ENCODE data around the gene OGA. TPM values are rescaled to one million over a fixed set of nuclear protein-coding genes. Genes with fewer than 3 reads are reported as not detected.
A peak's percentile ranks its signal among the peaks of the same experiment; 100 is the strongest.

OGA gene
- total and polyA plus RNA-seq, 2 donors (not counting 1 experiment from before 2014, with no cell fraction given) = 128 to 418 TPM

DNA sequence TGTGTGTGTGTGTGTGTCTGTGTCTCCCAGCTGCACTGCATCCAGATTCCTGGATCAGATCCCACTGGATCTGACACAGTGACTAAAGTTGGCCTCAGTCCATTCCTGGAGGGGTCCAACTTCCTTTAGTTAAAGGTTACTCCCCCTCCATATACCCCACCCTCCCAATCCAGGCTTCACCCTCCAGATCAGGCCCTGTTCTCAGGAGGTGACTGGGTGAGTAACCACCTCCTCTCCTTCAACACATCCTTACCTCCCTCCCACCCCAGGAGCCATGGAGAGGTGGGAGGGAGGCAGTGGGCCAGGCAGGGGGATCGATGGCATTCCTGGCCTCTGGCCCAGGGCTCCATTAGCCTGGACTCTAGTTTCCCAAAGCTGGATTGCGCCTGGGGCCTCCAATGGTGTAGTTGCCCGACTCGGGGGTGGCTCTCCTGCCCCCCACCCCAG is 14.1 kb upstream of the OGA start:
- POLR2A ChIA-PET = interaction anchor here (0.6 to 7.1 kb wide), 3 partner anchors 15 to 318 kb away, joined by 4 to 102 read pairs (median 9); partner anchors contain the start of gene OGA
- Histone ChIP-seq H4K20me1 (ENCODE audit: control insufficient read depth, insufficient read depth, low read length, poor library complexity, severe bottlenecking) (peaks cover 44% of the 10 kb centered on the region), H3K27ac (ENCODE audit: low read length in 2 of 2) (peak overlapping the region; percentile 89 to 96), H3K36me3 (replicated peaks in 1 of 2; ENCODE audit: control extremely low read depth in 1 of 2, control insufficient read depth in 1 of 2, extremely low read depth in 1 of 2, insufficient read depth in 2 of 2, low read length in 1 of 2) (peaks cover 0 to 7% of the 10 kb centered on the region in 2 experiments), H3K4me3 (ENCODE audit: control extremely low read depth in 1 of 5, extremely low read depth in 1 of 5, insufficient read depth in 1 of 5, low read depth in 2 of 5, low read length in 4 of 5) (no peak overlapping the region), H3K9ac (ENCODE audit: low read length) (no peak overlapping the region), H3K27me3 (replicated peaks in 1 of 4; ENCODE audit: control extremely low read depth in 1 of 4, control insufficient read depth in 3 of 4, insufficient read depth in 4 of 4, low read length in 3 of 4) (no peaks in the 10 kb centered on the region), H2AFZ (ENCODE audit: insufficient read depth, low read depth, low read length, poor library complexity, severe bottlenecking) (no peak overlapping the region), H3K4me1 (ENCODE audit: control insufficient read depth in 2 of 2, insufficient read depth in 2 of 2, low read length in 2 of 2) (peaks cover 41 to 66% of the 10 kb centered on the region in 2 donors), H3K4me2 (replicated peaks; ENCODE audit: low read depth, low read length, poor library complexity, severe bottlenecking) (peak overlapping the region; percentile 91), H3K9me3 (ENCODE audit: control extremely low read depth in 1 of 3, control insufficient read depth in 2 of 3, insufficient read depth in 1 of 3, low read length in 2 of 3) (no peaks in the 10 kb centered on the region), H3K79me2 (ENCODE audit: control insufficient read depth, insufficient read depth, low read length) (peaks cover 49% of the 10 kb centered on the region)
- TF ChIP-seq EZH2 (IDR thresholded peaks at IDR 0.05; ENCODE audit: borderline replicate concordance, insufficient read depth, low read depth, low read length, poor library complexity, severe bottlenecking) = no peak
- TF ChIP-seq, protein P1, sequence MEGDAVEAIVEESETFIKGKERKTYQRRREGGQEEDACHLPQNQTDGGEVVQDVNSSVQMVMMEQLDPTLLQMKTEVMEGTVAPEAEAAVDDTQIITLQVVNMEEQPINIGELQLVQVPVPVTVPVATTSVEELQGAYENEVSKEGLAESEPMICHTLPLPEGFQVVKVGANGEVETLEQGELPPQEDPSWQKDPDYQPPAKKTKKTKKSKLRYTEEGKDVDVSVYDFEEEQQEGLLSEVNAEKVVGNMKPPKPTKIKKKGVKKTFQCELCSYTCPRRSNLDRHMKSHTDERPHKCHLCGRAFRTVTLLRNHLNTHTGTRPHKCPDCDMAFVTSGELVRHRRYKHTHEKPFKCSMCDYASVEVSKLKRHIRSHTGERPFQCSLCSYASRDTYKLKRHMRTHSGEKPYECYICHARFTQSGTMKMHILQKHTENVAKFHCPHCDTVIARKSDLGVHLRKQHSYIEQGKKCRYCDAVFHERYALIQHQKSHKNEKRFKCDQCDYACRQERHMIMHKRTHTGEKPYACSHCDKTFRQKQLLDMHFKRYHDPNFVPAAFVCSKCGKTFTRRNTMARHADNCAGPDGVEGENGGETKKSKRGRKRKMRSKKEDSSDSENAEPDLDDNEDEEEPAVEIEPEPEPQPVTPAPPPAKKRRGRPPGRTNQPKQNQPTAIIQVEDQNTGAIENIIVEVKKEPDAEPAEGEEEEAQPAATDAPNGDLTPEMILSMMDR (IDR thresholded peaks at IDR 0.05) = no peak
- intact Hi-C loops (cut with micrococcal nuclease) = loop anchor here (5.0 kb wide), 2 partner anchors 670 to 815 kb away; partner anchors contain the start of genes ACTR1A and SUFU
- H3K9me3 Mint-ChIP-seq (ENCODE audit: insufficient read depth) = no peaks in the 10 kb centered on the region
- CTCF ChIA-PET = interaction anchor here (0.8 to 15.2 kb wide), 5 partner anchors 9 to 241 kb away, joined by 3 to 581 read pairs (median 3); partner anchors contain the start of gene KCNIP2
- ATAC-seq (ENCODE audit: low read depth) (no peak), DNase-seq (peak; percentile 19)
- WGBS (ENCODE audit: insufficient coverage) = 95% methylated on average over 4 of the region's 4 CpGs
- peaks cover 50% of the 10 kb centered on the region for H3K4me1 Mint-ChIP-seq
- H3K27me3 Mint-ChIP-seq = no peaks in the 10 kb centered on the region
- H3K4me3 Mint-ChIP-seq = no peak overlapping the region
- no peak overlapping the region for H3K27ac Mint-ChIP-seq

DNA sequence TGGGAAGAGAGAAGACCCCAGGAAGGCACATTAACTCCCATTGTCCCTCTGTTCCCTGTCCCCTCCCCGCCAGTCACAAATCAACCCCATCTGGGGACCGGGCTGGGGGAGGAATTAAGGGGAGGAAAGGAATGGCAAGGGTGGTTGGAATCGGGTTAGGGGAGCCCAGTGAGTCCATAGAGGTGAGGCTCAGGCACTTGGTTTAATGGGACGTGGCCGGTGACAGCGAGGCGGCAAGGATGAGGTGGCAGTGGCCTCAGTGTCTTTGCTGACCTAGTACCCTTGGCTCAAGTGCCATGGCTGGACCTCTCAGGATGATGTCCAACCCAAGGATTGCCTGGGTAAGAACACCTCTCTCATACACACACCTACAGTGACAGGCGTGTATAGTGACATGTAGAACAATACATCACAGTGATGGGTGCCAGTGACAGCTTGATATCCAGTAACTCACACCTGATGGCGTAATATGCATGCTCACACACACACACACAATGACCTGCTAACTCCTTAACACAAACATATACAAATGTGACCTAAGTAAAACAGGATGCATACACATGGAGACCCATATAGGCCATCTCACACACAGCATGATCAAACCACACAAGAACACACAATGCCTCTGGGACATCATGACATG is 13.0 kb upstream of the OGA start:
- peak overlapping the region; percentile 94 for H3K4me3 Mint-ChIP-seq
- CTCF ChIA-PET = interaction anchor here (1.0 to 6.4 kb wide), 2 partner anchors 10 to 14 kb away, joined by 3 to 51 read pairs; partner anchors contain the start of gene KCNIP2
- WGBS (ENCODE audit: insufficient coverage) = 73% methylated on average over 5 of the region's 9 CpGs
- peaks cover 0 to 14% of the 10 kb centered on the region in 2 experiments for H3K36me3 ChIP-seq (replicated peaks in 1 of 2; ENCODE audit: control extremely low read depth in 1 of 2, control insufficient read depth in 1 of 2, extremely low read depth in 1 of 2, insufficient read depth in 2 of 2, low read length in 1 of 2)
- peak overlapping the region; percentile 77 for H2AFZ ChIP-seq (ENCODE audit: insufficient read depth, low read depth, low read length, poor library complexity, severe bottlenecking)
- peaks cover 47% of the 10 kb centered on the region for H3K79me2 ChIP-seq (ENCODE audit: control insufficient read depth, insufficient read depth, low read length)
- peaks cover 41 to 65% of the 10 kb centered on the region in 2 donors for H3K4me1 ChIP-seq (ENCODE audit: control insufficient read depth in 2 of 2, insufficient read depth in 2 of 2, low read length in 2 of 2)
- no peak for TF ChIP-seq EZH2 (IDR thresholded peaks at IDR 0.05; ENCODE audit: borderline replicate concordance, insufficient read depth, low read depth, low read length, poor library complexity, severe bottlenecking)
- TF ChIP-seq, protein P1 (IDR thresholded peaks at IDR 0.05) = no peak
- no peaks in the 10 kb centered on the region for H3K27me3 ChIP-seq (replicated peaks in 1 of 4; ENCODE audit: control extremely low read depth in 1 of 4, control insufficient read depth in 3 of 4, insufficient read depth in 4 of 4, low read length in 3 of 4)
- peak overlapping the region; percentile 63 for H3K9ac ChIP-seq (ENCODE audit: low read length)
- H3K27ac ChIP-seq (ENCODE audit: low read length in 2 of 2) = peak overlapping the region; percentile 89 to 96
- ATAC-seq (ENCODE audit: low read depth) (no peak), DNase-seq (no peak)
- intact Hi-C loops (cut with micrococcal nuclease) = loop anchor here (1.0 to 5.0 kb wide), 3 partner anchors 9 to 816 kb away; partner anchors contain the start of genes ACTR1A and SUFU
- peak overlapping the region; percentile 91 for H3K4me2 ChIP-seq (replicated peaks; ENCODE audit: low read depth, low read length, poor library complexity, severe bottlenecking)
- H3K9me3 Mint-ChIP-seq (ENCODE audit: insufficient read depth) = no peaks in the 10 kb centered on the region
- POLR2A ChIA-PET = interaction anchor here (0.6 to 7.1 kb wide), 4 partner anchors 10 to 815 kb away, joined by 3 to 102 read pairs (median 6); partner anchors contain the start of gene OGA
- H4K20me1 ChIP-seq (ENCODE audit: control insufficient read depth, insufficient read depth, low read length, poor library complexity, severe bottlenecking) = peaks cover 41% of the 10 kb centered on the region
- peak overlapping the region; percentile 99 for H3K27ac Mint-ChIP-seq
- H3K4me1 Mint-ChIP-seq = peaks cover 50% of the 10 kb centered on the region
- peak overlapping the region in 4 of 5 experiments; percentile 52 to 72 (median 62) for H3K4me3 ChIP-seq (ENCODE audit: control extremely low read depth in 1 of 5, extremely low read depth in 1 of 5, insufficient read depth in 1 of 5, low read depth in 2 of 5, low read length in 4 of 5)
- H3K27me3 Mint-ChIP-seq = no peaks in the 10 kb centered on the region
- H3K9me3 ChIP-seq (ENCODE audit: control extremely low read depth in 1 of 3, control insufficient read depth in 2 of 3, insufficient read depth in 1 of 3, low read length in 2 of 3) = no peaks in the 10 kb centered on the region

Data from B cell (primary cell).